BE2C (cell line): ENCODE data around the gene CTTN.

Experiments
- DNase-seq: peaks from one replicate; pipeline ENCODE4 v3.0.0-alpha.2; 2020
- H3K27me3 ChIP-seq: fragments of 250-450 bp; sonication (Bioruptor Pico); 2 replicates; pipeline ENCODE4 v1.5.1; 2020; ENCODE audit warnings: mild to moderate bottlenecking
- H3K36me3 ChIP-seq: fragments of 250-450 bp; sonication (Bioruptor Pico); 2 replicates; pipeline ENCODE4 v1.5.1; 2020; ENCODE audit warnings: mild to moderate bottlenecking
- H3K4me1 ChIP-seq: fragments of 250-450 bp; sonication (Bioruptor Pico); 2 replicates; pipeline ENCODE4 v1.5.1; 2020
- H3K4me3 ChIP-seq: 2 replicates; pipeline ENCODE4 v1.5.1; 2011; ENCODE audit warnings: low read depth, low read length
- H3K9me3 ChIP-seq: fragments of 250-450 bp; sonication (Bioruptor Pico); 2 replicates; pipeline ENCODE4 v1.5.1; 2020
- CTCF ChIP-seq: IDR thresholded peaks from 2 replicates; pipeline ENCODE4 v1.5.1; 2012; ENCODE audit warnings: mild to moderate bottlenecking, low read depth, low read length

CTTN gene

DNA sequence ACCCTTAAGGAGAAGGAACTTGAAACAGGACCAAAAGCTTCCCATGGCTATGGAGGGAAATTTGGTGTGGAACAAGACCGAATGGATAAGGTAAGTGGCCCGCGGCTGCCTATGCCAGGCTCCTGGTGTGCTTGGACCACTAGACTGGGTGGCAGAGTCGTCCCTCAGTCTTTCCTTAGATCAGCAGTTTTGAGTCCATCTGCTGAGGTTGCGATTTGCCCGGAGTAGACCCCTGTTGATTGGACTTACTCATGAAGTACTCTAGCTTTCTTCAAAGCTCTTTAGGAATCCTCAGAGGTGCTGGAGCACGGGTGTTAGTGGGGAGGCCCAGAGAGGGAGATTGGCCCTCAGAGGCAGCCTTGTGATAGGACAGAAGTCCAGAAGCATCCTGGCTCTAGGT is 11.5 kb downstream of the CTTN start:
- DNase-seq, result no peak
- Histone ChIP-seq H3K27me3 (no peaks in the 10 kb centered on the region), H3K4me3 (no peak overlapping the region), H3K4me1 (no peaks in the 10 kb centered on the region), H3K9me3 (no peaks in the 10 kb centered on the region), H3K36me3 (peaks cover 69% of the 10 kb centered on the region)
- TF ChIP-seq CTCF, result no peak

GRCh38 chr11:70410276-70411205 is 12.2 kb downstream of the CTTN start:
- H3K4me3 ChIP-seq, result no peak overlapping the region
- DNase-seq, result no peak
- no peaks in the 10 kb centered on the region for H3K27me3 ChIP-seq
- no peak for TF ChIP-seq CTCF
- no peaks in the 10 kb centered on the region for H3K9me3 ChIP-seq
- no peaks in the 10 kb centered on the region for H3K4me1 ChIP-seq
- peaks cover 76% of the 10 kb centered on the region for H3K36me3 ChIP-seq

DNA sequence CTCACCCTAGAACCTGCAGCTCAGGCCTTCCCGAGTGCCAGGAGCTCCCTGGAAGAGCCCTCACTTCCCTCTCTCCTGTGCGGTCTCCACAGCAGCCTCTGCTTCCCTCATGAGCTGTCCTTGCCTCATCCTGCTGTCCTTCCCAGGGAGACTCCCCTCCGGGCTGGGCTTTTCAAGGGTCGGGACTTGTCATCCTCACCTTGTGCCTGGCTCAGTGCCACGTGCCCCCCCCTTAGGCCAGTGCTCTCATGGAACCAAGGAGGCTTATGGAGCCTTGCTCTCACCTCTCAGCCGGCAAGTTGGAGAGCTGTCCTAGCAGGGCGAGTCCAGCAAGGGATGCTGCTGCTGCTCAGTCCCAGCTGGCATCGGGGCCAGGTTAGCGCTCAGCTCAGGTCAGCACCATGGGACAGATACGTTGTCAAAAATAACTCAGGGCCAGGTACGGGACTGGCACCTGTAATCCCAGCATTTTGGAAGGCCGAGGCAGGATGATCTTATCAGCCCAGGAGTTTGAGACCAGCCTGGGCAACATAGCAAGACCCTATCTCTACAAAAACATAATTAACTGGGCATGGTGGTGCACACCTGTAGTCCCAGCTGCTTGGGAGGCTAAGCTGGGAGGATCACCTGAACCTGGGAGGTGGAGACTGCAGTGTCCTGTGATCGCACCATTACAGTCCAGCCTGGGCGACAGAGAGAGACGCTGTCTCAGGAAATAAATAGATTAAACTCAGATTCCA is 13.6 kb downstream of the CTTN start:
- no peak for DNase-seq
- peaks cover 89% of the 10 kb centered on the region for H3K36me3 ChIP-seq
- no peaks in the 10 kb centered on the region for H3K9me3 ChIP-seq
- no peak for TF ChIP-seq CTCF
- H3K4me3 ChIP-seq, result no peak overlapping the region
- no peaks in the 10 kb centered on the region for H3K4me1 ChIP-seq
- no peaks in the 10 kb centered on the region for H3K27me3 ChIP-seq

GRCh38 chr11:70413151-70413550 is 14.8 kb downstream of the CTTN start:
- no peak for DNase-seq
- H3K27me3 ChIP-seq, result no peaks in the 10 kb centered on the region
- no peak for TF ChIP-seq CTCF

DNA sequence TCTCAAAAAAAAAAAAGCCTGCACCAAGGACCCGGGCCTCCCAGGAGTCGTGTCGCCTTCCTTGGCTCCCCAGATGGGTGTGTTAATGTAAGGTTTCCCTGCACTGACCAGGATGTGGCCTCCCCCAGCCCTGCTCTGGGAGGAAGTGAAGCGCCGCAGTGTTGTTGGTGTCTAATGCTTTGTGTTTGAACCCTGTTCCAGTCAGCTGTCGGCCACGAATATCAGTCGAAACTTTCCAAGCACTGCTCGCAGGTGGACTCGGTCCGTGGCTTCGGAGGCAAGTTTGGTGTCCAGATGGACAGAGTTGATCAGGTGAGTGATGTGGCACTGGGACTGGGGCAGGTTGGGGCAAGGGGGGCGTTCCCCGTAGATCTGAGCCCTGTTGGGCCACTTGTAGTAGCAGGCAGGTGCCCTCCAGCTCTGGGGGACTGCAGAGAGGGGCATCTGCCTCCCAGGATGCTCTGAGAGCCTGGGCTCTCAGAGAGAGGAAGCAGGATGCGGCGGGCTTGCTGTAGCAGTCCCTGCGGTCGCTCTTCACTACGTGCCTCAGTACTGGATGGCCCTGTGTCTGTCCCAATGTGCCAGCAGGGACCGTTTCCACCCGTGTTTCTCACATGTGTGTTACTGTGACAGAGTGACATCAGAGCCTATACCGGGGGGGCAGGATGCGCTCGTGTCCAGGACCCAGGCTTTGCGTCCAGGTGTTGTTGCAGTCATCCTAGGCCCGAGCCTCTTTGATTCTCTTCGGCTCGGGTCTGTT is 16.2 kb downstream of the CTTN start:
- H3K36me3 ChIP-seq, result peaks cover 84% of the 10 kb centered on the region

More at GRCh38 chr11:70413151-70413550, 14.8 kb downstream of the CTTN start:
- Histone ChIP-seq H3K4me3 (no peak overlapping the region), H3K4me1 (no peaks in the 10 kb centered on the region), H3K36me3 (peaks cover 89% of the 10 kb centered on the region), H3K9me3 (no peaks in the 10 kb centered on the region)

More for the DNA sequence above, 16.2 kb downstream of the CTTN start:
- Histone ChIP-seq H3K27me3 (no peaks in the 10 kb centered on the region), H3K9me3 (no peaks in the 10 kb centered on the region), H3K4me3 (no peak overlapping the region), H3K4me1 (no peaks in the 10 kb centered on the region)
- no peak for TF ChIP-seq CTCF
- DNase-seq, result no peak
